NCI-H460 (cell line): ENCODE data around the gene EP400. TPM values are rescaled to one million over a fixed set of nuclear protein-coding genes. Genes with fewer than 3 reads are reported as not detected.
"Not testable (repeated sequence)": the region's sequence is repeated elsewhere in the genome, so short reads cannot be mapped to it uniquely, and the experiment has no call there.

ENCODE experiments used
- DNase-seq: peaks from one replicate; pipeline ENCODE4 v3.0.0-alpha.2; 2016; ENCODE audit warnings: low read depth; ENCODE audit errors: extremely low read depth
- total RNA-seq: library from RNA; depleted of rRNA; stranded (reverse); fragments of >200 nt; shearing (Covaris generic); gene quantifications from 2 replicates; pipeline ENCODE4 v1.2.3, GENCODE V29; 2014

Gene EP400
- total RNA-seq, 1 experiment from 2014 or later, result 12.5 TPM

DNA sequence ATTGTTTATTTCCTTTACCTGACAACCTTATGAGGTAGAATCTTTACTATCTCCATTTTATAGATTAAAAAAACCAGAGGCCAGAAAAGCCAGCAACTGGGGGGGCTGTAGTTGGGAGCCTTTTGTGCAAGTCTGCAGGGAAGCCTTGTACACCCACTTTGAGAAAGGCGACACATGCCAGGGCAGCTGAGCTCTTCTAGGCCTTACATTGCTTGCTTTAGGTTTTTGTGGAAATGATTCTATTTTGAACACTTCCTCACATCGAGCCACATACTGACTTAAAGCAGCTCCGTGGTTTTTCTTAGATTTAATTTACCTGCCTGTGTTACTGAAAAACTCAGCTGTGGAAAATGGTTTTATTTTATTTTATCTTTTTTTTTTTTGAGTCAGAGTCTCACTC is 34.6 kb downstream of the EP400 start:
- DNase-seq, result no peak

DNA sequence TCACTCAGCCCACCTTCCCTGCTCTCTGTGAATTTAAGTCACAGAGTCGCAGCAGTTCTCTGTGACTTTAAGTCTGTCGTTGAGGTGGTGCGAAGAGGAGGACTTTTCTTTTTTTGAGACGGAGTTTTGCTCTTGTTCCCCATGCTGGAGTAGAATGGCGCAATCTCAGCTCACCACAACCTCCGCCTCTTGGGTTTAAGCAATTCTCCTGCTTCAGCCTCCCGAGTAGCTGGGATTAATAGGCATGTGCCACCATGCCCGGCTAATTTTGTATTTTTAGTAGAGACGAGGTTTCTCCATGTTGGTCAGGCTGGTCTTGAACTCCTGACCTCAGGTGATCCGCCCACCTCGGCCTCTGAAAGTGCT is 35.8 kb downstream of the EP400 start:
- not testable (repeated sequence) for DNase-seq

GRCh38 chr12:131986361-131986760 is 36.6 kb downstream of the EP400 start:
- no peak for DNase-seq

DNA sequence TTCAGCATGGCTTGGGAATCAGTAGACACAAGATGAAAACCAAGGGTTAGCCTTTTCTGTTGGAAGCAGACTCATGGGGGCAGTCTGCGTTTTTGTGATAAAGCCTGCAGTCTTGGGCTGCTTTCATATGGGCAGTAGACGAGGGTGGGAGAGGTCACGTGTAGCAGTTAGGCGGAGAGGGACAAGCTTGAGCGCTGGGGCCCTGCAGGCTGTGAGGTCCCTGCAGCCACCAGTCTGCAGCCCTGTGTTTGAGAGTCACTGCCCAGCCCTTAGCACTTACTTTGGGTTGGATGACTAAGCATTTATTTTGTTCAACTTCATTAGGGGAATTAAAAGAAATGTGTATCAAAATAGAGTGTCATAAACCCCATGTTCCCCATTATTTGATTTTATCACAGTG is 37.2 kb downstream of the EP400 start:
- no peak for DNase-seq

DNA sequence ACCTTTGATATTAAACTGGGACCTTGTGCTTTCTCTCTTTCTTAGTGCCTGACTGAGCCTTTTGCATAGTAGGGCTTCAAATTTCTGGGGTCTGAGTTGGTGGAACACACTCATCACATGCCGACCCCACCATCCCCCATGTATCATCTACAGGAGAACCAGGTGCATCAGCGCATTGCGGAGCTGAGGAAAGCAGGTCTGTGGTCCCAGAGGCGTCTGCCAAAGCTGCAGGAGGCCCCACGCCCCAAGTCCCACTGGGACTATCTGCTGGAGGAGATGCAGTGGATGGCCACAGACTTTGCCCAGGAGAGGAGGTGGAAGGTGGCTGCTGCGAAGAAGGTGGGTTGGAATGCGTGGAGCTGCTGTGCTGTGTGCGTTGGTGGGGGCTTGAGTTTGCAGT is 37.8 kb downstream of the EP400 start:
- no peak for DNase-seq

DNA sequence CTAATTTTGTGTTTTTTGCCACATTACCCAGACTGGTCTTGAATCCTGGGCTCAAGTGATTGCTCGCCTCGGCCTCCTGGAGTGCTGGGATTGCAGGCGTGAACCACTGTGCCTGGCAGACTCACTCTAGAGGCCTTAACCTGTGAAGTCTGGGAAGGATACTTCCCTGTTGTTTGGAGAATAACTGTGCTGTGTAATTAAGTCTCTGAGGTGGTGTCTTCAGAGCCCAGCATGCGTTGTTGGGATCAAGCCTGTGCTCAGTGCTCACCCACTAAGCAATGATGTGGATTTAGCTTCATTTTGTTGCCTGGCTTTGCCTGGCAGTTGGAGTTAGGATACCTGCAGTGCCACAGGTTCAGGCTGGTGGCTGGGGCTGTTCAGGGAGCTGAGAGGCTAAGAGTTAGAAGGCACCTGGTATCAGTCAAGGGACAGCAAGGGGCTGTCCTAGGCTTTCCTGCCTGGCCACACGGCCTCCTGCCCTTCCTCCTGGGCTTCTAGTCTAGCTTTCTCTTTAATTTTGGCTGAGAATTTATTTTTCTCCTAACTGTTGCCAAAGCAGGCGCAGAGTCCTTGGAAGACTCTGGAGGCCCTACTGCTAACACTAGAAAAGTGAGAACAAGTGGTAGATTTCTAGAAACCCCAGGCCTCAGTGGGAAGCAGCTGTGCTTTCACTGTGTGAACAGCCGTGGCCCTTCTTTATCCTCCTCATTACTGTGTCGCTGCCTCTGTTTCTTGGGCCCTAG is 38.5 kb downstream of the EP400 start:
- DNase-seq, result no peak

GRCh38 chr12:131989021-131989420 is 39.3 kb downstream of the EP400 start:
- DNase-seq, result no peak

DNA sequence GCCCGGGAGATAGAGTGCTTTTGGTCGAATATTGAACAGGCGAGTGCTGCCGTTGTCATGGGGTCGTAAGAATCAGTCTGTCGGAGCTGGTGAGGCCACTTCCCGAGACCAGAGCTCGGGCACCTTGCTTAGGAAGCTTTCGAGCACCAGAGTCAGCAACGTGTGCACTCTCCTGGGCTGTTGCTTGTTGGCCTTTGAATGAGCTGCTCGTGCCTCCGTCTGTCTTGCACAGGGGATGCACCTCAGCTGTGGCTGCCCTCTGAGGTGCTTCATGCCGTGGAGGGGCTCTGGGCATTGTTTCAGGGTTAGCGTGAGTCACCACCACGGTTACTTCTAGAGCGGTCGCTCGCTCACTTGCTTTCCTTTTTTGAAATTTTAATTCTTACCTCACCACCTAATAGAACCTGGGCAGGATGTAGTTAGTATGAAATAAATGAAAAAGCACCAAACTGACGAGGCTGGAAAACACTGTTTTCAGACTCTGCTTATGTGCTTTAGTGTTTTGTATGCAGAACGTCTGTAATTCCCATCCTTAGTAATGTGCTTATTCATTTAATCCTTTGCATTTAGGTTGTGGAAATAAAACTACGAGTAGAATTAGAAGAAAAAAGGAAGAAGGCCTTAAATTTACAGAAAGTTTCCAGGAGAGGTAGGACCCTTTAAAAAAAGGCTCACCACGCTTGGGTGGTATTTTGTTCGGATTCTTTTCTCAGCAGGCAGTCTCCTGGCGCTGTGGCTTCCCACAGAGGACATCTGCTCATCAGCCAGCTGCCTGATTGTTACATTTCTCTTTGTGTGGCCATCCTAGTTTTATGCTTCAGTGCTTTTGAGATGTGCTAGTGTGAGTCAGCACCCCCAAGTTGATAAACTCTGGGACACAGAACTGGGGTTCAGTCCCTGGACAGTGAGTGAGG is 40.6 kb downstream of the EP400 start:
- DNase-seq, result no peak

- no peak for DNase-seq
Measured at GRCh38 chr12:131990980-131991305, 41.2 kb downstream of the EP400 start.

DNA sequence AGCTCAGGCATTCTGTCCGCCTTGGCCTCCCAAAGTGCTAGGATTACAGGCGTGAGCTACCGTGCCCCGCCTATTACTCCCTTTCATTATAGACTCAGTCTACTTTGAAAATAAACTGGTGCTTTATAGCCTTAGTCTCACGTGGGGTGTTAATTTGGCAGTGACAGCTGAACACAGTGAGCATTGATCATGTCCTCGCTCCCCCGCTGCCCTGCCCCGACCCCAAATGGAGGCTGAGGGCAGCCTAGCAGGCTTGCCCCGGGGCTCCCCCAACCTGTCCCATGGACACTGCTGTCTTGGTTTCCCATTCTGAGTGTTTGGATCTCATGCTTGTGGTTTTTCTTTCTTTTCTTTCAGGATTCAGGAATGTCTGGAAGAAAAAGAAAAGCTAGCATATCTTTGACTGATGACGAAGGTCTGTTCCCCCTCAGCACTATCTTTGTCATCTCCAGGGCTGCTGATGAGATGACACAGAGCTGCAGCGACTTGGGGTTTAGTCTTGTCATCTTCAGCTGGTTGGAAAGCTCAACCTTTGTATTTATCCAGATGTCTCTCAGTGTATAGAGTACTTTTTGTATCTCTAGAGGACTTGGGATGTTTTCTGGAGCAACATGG is 42.2 kb downstream of the EP400 start:
- DNase-seq, result no peak

DNA sequence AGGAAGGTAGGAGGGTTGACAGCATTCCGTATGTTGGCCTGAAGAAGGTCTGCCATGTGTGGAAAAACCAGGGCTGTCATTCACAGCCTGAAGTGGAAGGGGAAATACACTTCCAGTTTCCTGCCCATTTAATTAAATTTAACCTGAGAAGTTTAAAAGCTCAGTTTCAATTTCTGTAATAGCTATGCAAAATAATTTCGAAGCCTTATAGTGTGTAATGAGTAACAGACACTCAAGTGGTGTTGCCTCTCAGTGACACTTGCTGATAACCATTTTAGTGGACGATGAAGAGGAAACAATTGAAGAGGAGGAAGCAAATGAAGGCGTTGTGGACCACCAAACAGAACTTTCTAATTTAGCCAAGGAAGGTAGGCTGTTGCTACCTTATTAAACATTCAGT is 44.8 kb downstream of the EP400 start:
- DNase-seq, result no peak

DNA sequence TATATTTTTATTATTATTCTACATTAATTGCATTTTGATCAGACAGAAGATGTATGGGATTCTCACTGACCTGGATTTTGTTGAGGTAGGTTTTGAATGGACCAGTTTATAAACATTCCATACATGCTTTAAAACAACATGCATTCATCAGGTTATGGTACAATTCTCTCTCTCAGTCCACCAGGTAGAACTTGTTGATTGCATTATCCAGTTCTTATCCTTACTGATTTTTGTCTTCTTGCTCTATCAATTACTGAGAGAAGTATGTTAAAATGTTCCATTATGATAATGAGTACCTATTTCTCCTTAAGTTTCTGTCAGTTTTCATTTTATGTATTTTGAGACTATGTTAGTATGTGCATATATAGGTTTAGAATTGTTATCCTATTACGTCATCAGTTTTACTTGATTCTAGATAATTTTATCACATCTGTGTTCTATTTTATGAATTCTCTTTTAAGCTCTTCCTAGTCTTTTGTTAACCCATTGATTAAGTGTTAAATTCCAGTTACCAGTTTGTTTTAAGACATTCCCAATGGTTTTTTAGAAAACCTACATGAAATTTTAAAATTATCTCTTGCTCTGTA is 50.6 kb downstream of the EP400 start:
- no peak for DNase-seq

- no peak for DNase-seq
Measured at GRCh38 chr12:132003846-132004245, 54.1 kb downstream of the EP400 start.

DNA sequence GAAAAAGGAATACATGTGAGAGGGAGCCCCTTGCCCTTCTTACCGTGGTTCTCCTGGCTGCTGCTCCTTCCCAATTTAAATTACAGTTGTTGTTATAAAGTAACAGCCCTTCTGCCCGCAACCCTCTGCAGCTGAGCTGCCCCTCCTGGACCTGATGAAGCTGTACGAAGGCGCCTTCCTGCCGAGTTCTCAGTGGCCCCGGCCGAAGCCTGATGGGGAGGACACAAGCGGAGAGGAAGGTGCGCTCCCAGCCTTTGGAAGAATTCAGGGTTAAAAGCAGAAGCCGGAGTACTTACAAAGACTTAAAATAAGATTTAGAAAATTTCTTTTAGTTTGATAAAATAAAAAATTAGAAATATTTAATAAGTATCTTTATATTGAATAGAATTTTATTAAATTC is 55.2 kb downstream of the EP400 start:
- no peak for DNase-seq

DNA sequence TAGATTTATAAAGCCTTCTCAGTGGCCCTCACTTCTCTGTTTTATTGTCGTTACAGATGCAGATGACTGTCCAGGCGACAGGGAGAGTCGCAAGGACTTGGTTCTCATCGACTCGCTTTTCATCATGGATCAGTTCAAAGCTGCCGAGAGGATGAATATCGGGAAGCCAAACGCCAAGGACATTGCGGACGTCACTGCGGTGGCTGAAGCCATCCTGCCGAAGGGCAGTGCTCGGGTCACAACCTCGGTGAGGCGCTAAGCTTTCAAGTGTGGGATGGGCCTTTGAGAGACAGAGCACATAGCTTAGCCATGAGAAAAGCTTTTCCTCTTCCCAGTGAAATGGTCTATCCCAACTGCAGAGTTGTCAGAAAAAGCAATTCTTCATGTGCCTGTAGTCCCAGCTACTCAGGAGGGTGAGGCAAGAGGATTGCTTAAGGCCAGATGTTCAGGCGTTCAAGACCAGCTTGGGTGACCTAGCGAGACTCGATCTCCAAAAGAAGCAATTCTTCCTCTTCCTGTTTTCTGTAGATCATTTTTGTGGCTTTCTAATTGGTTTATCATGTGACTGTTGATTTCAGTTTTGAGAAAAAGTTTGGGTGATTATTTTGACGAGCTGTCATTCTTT is 56.4 kb downstream of the EP400 start:
- no peak for DNase-seq

DNA sequence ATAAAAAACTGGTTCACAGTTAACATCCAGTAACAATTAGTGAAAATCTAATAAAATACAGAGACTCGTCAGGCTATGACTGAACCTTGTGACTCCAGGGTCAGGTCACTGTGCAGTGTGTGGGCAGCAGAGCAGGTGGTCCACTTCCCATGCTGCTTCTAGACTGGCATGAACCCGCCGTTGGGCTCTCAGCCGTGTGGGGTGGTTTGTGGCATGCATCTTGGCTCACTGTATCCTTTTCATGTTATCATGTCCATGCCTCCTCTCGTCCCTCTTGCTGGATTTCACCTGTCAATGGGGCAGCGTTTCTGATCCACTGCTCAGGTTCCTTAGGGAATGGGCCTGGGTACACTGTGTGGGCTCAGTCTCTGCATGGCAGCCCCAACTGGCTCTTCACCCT is 57.3 kb downstream of the EP400 start:
- no peak for DNase-seq

- DNase-seq, result no peak
Measured at GRCh38 chr12:132009336-132009859, 59.7 kb downstream of the EP400 start.

- DNase-seq, result no peak
Measured at GRCh38 chr12:132012919-132013568, 63.3 kb downstream of the EP400 start.

GRCh38 chr12:132014092-132014914 is 64.6 kb downstream of the EP400 start:
- no peak for DNase-seq
